Smooth muscle cell (in vitro differentiated cells): ENCODE data around the gene CCL21. TPM values are rescaled to one million over a fixed set of nuclear protein-coding genes. Genes with fewer than 3 reads are reported as not detected.

ENCODE experiments used
- DNase-seq: peaks from one replicate; lab custom pipeline; 2025; ENCODE audit not compliant: unreplicated experiment; lab: John Stamatoyannopoulos, UW
- H2AFZ ChIP-seq: fragments of 200-600 bp; sonication (generic); 2 replicates; pipeline ENCODE4 v1.6.0; 2016; ENCODE audit warnings: antibody characterized with exemption, low read depth, mild to moderate bottlenecking
- H3F3A ChIP-seq: fragments of 200-600 bp; sonication (generic); 2 replicates; pipeline ENCODE4 v1.6.0; 2017; ENCODE audit warnings: antibody characterized with exemption, low read depth
- H3K27ac ChIP-seq: fragments of 200-600 bp; sonication (generic); 2 replicates; pipeline ENCODE4 v1.5.1; 2016; ENCODE audit warnings: low read depth, mild to moderate bottlenecking
- H3K27me3 ChIP-seq: fragments of 200-600 bp; sonication (generic); 2 replicates; pipeline ENCODE4 v1.6.1; 2016; ENCODE audit warnings: low read depth, mild to moderate bottlenecking
- H3K36me3 ChIP-seq: fragments of 200-600 bp; sonication (generic); 2 replicates; pipeline ENCODE4 v1.5.1; 2016; ENCODE audit warnings: low read depth
- H3K4me1 ChIP-seq: fragments of 200-600 bp; sonication (generic); 2 replicates; pipeline ENCODE4 v1.5.1; 2016; ENCODE audit warnings: low read depth
- H3K4me2 ChIP-seq: fragments of 200-600 bp; sonication (generic); 2 replicates; pipeline ENCODE4 v1.6.0; 2016; ENCODE audit warnings: mild to moderate bottlenecking
- H3K4me3 ChIP-seq: fragments of 200-600 bp; sonication (generic); 2 replicates; pipeline ENCODE4 v1.5.1; 2016; ENCODE audit warnings: mild to moderate bottlenecking
- H3K79me2 ChIP-seq: fragments of 200-600 bp; sonication (generic); 2 replicates; pipeline ENCODE4 v1.6.0; 2016; ENCODE audit warnings: low read depth, mild to moderate bottlenecking
- H3K9ac ChIP-seq: fragments of 200-600 bp; sonication (generic); 2 replicates; pipeline ENCODE4 v1.6.0; 2016; ENCODE audit warnings: low read depth
- H3K9me3 ChIP-seq: fragments of 200-600 bp; sonication (generic); replicated peaks from 2 replicates; pipeline ENCODE4 v1.5.1; 2016; ENCODE audit warnings: low read depth
- H4K20me1 ChIP-seq: fragments of 200-600 bp; sonication (generic); 2 replicates; pipeline ENCODE4 v1.6.0; 2016; ENCODE audit warnings: low read depth
- WGBS: methylation state at CpG from one replicate; pipeline ENCODE4 v1.1.7; 2016; ENCODE audit warnings: low lambda C conversion rate; 5-methylcytosine and 5-hydroxymethylcytosine counted together
- polyA plus RNA-seq: library from polyadenylated mRNA; unstranded; fragments of >200 nt; fragmentation: Nextera tagmentation; extraction: Ambion mirVana; gene quantifications from 2 replicates; pipeline ENCODE4 v1.2.1, GENCODE V29; 2016
- total RNA-seq: library from RNA; depleted of rRNA; stranded (reverse); fragments of >200 nt; gene quantifications from 2 replicates; pipeline ENCODE4 v1.2.3, GENCODE V29; 2014
- TF ChIP-seq, protein P1 (sequence below): fragments of 200-600 bp; sonication (generic); IDR thresholded peaks from 2 replicates; pipeline ENCODE4 v1.5.1; 2017; ENCODE audit warnings: borderline replicate concordance, mild to moderate bottlenecking, antibody characterized with exemption; ENCODE audit not compliant: insufficient read depth, poor library complexity, severe bottlenecking

Gene CCL21
- total and polyA plus RNA-seq, 2 experiments from 2014 or later, result not detected

DNA sequence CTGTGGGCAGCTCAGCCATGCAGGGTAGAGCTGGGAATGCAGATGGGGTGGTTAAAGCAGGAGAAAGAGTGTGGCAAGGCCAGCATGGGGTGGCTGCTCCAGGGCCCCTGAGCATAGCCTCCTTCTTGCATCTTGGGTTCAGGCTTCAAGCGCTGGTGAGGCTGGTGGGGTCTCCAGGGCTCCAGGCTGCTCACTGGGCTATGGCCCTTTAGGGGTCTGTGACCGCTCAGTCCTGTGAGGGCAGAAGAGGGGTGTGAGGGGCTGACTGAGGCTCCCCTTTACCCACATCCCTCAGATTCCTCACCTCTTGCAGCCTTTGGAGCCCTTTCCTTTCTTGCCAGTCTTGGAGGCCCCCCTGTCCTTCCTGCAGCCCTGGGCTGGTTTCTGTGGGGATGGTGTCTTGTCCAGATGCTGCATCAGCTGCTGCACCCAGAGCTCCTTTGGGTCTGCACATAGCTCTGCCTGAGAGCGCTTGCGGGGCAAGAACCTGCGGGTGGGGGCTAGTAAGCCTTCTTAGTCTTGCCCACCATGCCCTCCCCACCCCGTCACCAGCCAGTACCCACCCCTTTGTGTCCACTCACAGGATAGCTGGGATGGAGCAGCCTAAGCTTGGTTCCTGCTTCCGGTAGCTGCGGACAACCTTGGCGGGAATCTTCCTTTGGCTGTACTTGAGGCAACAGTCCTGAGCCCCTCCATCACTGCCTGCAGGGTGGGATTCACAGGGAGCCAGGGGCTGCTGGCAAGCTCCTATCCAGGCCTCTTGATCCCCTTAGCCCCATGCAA, 549 bp downstream of the CCL21 start:
- Histone ChIP-seq H3K4me1 (no peaks in the 10 kb centered on the region), H3K36me3 (no peaks in the 10 kb centered on the region), H3K27ac (no peak overlapping the region), H3K79me2 (no peaks in the 10 kb centered on the region), H3K9me3 (no peaks in the 10 kb centered on the region), H2AFZ (no peak overlapping the region), H3K4me3 (no peak overlapping the region), H3K4me2 (no peak overlapping the region), H3F3A (no peaks in the 10 kb centered on the region), H3K9ac (no peak overlapping the region), H4K20me1 (no peaks in the 10 kb centered on the region), H3K27me3 (peaks cover 10% of the 10 kb centered on the region)
- TF ChIP-seq, protein P1, sequence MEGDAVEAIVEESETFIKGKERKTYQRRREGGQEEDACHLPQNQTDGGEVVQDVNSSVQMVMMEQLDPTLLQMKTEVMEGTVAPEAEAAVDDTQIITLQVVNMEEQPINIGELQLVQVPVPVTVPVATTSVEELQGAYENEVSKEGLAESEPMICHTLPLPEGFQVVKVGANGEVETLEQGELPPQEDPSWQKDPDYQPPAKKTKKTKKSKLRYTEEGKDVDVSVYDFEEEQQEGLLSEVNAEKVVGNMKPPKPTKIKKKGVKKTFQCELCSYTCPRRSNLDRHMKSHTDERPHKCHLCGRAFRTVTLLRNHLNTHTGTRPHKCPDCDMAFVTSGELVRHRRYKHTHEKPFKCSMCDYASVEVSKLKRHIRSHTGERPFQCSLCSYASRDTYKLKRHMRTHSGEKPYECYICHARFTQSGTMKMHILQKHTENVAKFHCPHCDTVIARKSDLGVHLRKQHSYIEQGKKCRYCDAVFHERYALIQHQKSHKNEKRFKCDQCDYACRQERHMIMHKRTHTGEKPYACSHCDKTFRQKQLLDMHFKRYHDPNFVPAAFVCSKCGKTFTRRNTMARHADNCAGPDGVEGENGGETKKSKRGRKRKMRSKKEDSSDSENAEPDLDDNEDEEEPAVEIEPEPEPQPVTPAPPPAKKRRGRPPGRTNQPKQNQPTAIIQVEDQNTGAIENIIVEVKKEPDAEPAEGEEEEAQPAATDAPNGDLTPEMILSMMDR, result no peak
- WGBS, result 97% methylated on average over 9 of the region's 9 CpGs
- DNase-seq, result no peak

DNA sequence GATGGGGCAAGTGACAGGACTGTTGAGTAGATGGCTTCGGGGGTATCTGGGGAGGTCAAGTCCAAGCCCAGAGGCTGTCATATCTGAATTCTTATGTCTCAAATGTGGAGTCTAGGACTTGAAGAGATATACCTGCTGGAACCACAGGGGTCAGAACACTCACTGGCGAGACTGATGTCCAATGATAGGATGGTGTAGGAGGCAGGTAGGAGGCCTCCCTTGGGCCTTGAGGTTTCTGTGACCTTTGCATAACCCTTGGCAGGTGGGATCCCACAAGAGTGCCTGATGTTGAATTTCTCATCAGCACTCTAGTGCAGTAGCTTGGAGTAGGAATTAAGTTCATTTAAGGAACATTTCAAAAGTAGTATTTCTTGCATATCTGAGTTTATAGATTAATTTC, 2.8 kb downstream of the CCL21 start:
- no peaks in the 10 kb centered on the region for H3K27me3 ChIP-seq
- H3K9me3 ChIP-seq, result no peaks in the 10 kb centered on the region
- H3F3A ChIP-seq, result no peaks in the 10 kb centered on the region
- no peaks in the 10 kb centered on the region for H3K79me2 ChIP-seq
- H2AFZ ChIP-seq, result no peak overlapping the region
- no peak overlapping the region for H3K4me3 ChIP-seq
- no peaks in the 10 kb centered on the region for H3K4me1 ChIP-seq
- no peak overlapping the region for H3K27ac ChIP-seq
- no peak for DNase-seq
- TF ChIP-seq, protein P1, result no peak
- H3K36me3 ChIP-seq, result no peaks in the 10 kb centered on the region
- WGBS, result 97% methylated on average over 2 of the region's 2 CpGs
- H4K20me1 ChIP-seq, result no peaks in the 10 kb centered on the region
- H3K4me2 ChIP-seq, result no peak overlapping the region
- H3K9ac ChIP-seq, result no peak overlapping the region

DNA sequence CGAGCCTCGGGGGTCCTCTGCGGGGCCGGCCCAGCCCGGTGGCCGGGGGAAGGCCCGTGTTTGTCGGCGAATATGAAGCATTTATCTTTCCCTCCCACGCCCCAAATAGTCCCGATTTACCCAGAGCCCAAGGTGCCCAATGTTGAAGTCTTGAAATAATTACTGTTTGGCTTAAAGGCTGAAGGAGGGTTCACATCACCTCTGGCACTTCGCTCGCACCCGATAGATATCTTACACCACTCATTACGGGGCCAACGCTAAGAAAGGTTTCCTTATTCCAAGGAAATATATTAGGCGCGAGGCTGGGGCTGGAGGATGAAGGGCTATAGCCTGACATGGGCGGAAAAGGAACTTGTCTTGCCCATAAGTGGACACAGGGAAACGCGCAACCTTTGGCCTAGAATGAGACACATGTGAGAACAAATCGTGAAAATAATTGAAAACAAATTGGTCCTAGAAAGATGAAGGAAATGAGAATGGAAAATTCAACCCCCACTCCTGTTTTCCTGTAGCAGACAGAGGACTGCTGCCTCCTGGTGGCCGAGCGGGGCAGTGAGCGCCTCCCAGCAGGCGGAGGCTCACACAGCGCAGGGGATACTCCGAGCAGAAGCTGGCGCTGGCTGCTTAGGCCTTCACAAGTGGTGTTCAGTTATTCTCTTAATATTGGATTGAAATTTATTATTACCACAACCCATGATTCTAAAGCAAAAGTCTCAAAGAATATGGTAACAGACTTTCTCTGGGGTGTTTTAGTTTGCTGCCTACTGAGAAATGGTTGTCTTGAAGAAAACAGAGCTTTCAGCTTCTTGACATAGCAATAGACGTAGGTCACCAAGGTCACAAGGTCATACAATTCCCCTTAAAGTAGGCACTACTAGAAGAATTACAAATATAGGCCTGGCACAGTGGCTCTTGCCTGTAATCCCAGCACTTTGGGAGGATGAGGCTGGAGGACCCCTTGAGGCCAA, 7.9 kb downstream of the CCL21 start:
- H3K4me2 ChIP-seq, result peak overlapping the region; percentile 95
- H2AFZ ChIP-seq, result peak overlapping the region; percentile 91
- H3K4me1 ChIP-seq, result no peaks in the 10 kb centered on the region
- no peaks in the 10 kb centered on the region for H3K36me3 ChIP-seq
- peak overlapping the region; percentile 25 for H3K9ac ChIP-seq
- peaks cover 27% of the 10 kb centered on the region for H3K27me3 ChIP-seq
- 7% methylated on average over 30 of the region's 30 CpGs for WGBS
- peak overlapping the region; percentile 61 for H3K4me3 ChIP-seq
- H3K79me2 ChIP-seq, result no peaks in the 10 kb centered on the region
- TF ChIP-seq, protein P1, result peak; percentile 98
- H3F3A ChIP-seq, result no peaks in the 10 kb centered on the region
- peak; percentile 49 for DNase-seq
- no peaks in the 10 kb centered on the region for H3K9me3 ChIP-seq
- no peaks in the 10 kb centered on the region for H4K20me1 ChIP-seq
- no peak overlapping the region for H3K27ac ChIP-seq
